ENCODE results near the gene LAG3.

GRCh38 chr12:6820166-6820565 lies 47.8 kb downstream of the LAG3 start:
- TF ChIP-seq POLR2AphosphoS5 (IDR thresholded peaks at IDR 0.05; ENCODE audit: low read depth) (no peak), NANOG (IDR thresholded peaks at IDR 0.05; ENCODE audit: borderline replicate concordance) (no peak), EZH2 (IDR thresholded peaks at IDR 0.05; ENCODE audit: low read depth, unreplicated experiment) (no peak)
- TF ChIP-seq, protein P1, sequence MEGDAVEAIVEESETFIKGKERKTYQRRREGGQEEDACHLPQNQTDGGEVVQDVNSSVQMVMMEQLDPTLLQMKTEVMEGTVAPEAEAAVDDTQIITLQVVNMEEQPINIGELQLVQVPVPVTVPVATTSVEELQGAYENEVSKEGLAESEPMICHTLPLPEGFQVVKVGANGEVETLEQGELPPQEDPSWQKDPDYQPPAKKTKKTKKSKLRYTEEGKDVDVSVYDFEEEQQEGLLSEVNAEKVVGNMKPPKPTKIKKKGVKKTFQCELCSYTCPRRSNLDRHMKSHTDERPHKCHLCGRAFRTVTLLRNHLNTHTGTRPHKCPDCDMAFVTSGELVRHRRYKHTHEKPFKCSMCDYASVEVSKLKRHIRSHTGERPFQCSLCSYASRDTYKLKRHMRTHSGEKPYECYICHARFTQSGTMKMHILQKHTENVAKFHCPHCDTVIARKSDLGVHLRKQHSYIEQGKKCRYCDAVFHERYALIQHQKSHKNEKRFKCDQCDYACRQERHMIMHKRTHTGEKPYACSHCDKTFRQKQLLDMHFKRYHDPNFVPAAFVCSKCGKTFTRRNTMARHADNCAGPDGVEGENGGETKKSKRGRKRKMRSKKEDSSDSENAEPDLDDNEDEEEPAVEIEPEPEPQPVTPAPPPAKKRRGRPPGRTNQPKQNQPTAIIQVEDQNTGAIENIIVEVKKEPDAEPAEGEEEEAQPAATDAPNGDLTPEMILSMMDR (conservative IDR thresholded peaks at IDR 0.05; ENCODE audit: low read depth in 2 of 2) = no peak
- TF ChIP-seq, protein P2, sequence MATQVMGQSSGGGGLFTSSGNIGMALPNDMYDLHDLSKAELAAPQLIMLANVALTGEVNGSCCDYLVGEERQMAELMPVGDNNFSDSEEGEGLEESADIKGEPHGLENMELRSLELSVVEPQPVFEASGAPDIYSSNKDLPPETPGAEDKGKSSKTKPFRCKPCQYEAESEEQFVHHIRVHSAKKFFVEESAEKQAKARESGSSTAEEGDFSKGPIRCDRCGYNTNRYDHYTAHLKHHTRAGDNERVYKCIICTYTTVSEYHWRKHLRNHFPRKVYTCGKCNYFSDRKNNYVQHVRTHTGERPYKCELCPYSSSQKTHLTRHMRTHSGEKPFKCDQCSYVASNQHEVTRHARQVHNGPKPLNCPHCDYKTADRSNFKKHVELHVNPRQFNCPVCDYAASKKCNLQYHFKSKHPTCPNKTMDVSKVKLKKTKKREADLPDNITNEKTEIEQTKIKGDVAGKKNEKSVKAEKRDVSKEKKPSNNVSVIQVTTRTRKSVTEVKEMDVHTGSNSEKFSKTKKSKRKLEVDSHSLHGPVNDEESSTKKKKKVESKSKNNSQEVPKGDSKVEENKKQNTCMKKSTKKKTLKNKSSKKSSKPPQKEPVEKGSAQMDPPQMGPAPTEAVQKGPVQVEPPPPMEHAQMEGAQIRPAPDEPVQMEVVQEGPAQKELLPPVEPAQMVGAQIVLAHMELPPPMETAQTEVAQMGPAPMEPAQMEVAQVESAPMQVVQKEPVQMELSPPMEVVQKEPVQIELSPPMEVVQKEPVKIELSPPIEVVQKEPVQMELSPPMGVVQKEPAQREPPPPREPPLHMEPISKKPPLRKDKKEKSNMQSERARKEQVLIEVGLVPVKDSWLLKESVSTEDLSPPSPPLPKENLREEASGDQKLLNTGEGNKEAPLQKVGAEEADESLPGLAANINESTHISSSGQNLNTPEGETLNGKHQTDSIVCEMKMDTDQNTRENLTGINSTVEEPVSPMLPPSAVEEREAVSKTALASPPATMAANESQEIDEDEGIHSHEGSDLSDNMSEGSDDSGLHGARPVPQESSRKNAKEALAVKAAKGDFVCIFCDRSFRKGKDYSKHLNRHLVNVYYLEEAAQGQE (IDR thresholded peaks at IDR 0.05; ENCODE audit: unreplicated experiment) = no peak
